SK-N-SH (cell line): ENCODE data around the gene SORCS3. TPM values are rescaled to one million over a fixed set of nuclear protein-coding genes. Genes with fewer than 3 reads are reported as not detected.
A peak's percentile ranks its signal among the peaks of the same experiment; 100 is the strongest.

Experiments used
- CTCF ChIA-PET: fragments of 300-600, 350-600 bp; formaldehyde crosslinking; extraction: SDS; loops from one replicate; lab custom pipeline; 2021; lab: Yijun Ruan, JAX
- POLR2A ChIA-PET: fragments of 350-600 bp; sonication (Branson Sonifier 250); formaldehyde crosslinking; extraction: SDS; loops from one replicate; lab custom pipeline; 2020; ENCODE audit warnings: antibody characterized with exemption, inconsistent platforms; lab: Yijun Ruan, JAX
- DNase-seq: peaks from one replicate; pipeline ENCODE4 v3.0.0; 2012
- H2AFZ ChIP-seq: fragments of 200-600 bp; sonication (generic); 2 replicates; pipeline ENCODE4 v1.8.1; 2016; ENCODE audit warnings: antibody characterized with exemption, mild to moderate bottlenecking, low read depth
- H3F3A ChIP-seq: fragments of 200-600 bp; sonication (generic); replicated peaks from 2 replicates; pipeline ENCODE3; 2016; ENCODE audit warnings: antibody characterized with exemption, mild to moderate bottlenecking; ENCODE audit not compliant: insufficient read depth
- H3K27ac ChIP-seq, 2 experiments: fragments of 200-500 bp in 1 of 2; fragments of 200-600 bp in 1 of 2; sonication (Bioruptor generic) in 1 of 2; sonication (generic), shearing (Covaris generic) in 1 of 2; 2 replicates each; pipeline versions ENCODE4 v1.5.1 to v1.6.1; 2014 to 2016; ENCODE audit warnings: low read depth in 2 of 2, inconsistent platforms in 1 of 2, low read length in 1 of 2, mild to moderate bottlenecking in 1 of 2, mixed read lengths in 1 of 2
- H3K27me3 ChIP-seq: fragments of 200-600 bp; sonication (generic), shearing (Covaris generic); 2 replicates; pipeline ENCODE4 v1.6.1; 2016; ENCODE audit warnings: mixed run types; ENCODE audit not compliant: insufficient read depth
- H3K36me3 ChIP-seq, 2 experiments: fragments of 200-500 bp in 1 of 2; fragments of 200-600 bp in 1 of 2; sonication (Bioruptor generic) in 1 of 2; sonication (generic) in 1 of 2; replicated peaks in 1 of 2; 2 replicates each; pipeline versions ENCODE3 to v1.5.1; 2014 to 2016; ENCODE audit warnings: low read length in 1 of 2, mild to moderate bottlenecking in 1 of 2; ENCODE audit not compliant: insufficient read depth in 2 of 2, control insufficient read depth in 1 of 2
- H3K4me1 ChIP-seq, 2 experiments: fragments of 200-500 bp in 1 of 2; fragments of 200-600 bp in 1 of 2; sonication (Bioruptor generic) in 1 of 2; sonication (generic), shearing (Covaris generic) in 1 of 2; 2 replicates each; pipeline versions ENCODE4 v1.5.1 to v1.6.1; 2014 to 2016; ENCODE audit warnings: low read depth in 1 of 2, low read length in 1 of 2, mixed run types in 1 of 2; ENCODE audit not compliant: insufficient read depth in 2 of 2, control insufficient read depth in 1 of 2
- H3K4me2 ChIP-seq: fragments of 200-600 bp; sonication (generic), shearing (Covaris generic); 2 replicates; pipeline ENCODE4 v1.6.1; 2017; ENCODE audit warnings: mixed run types
- H3K4me3 ChIP-seq, 2 experiments: fragments of 200-500 bp in 1 of 2; fragments of 200-600 bp in 1 of 2; sonication (Bioruptor generic) in 1 of 2; sonication (generic), shearing (Covaris generic) in 1 of 2; 2 replicates each; pipeline versions ENCODE4 v1.5.1 to v1.8.1; 2014 to 2016; ENCODE audit warnings: low read depth in 2 of 2, inconsistent platforms in 1 of 2, low read length in 1 of 2, mild to moderate bottlenecking in 1 of 2, mixed read lengths in 1 of 2, moderate library complexity in 1 of 2
- H3K79me2 ChIP-seq: fragments of 200-600 bp; sonication (generic); 2 replicates; pipeline ENCODE4 v1.8.1; 2017; ENCODE audit warnings: mild to moderate bottlenecking; ENCODE audit not compliant: insufficient read depth
- H3K9ac ChIP-seq: fragments of 200-600 bp; sonication (generic); 2 replicates; pipeline ENCODE4 v1.6.1; 2017; ENCODE audit warnings: mixed run types
- H3K9me2 ChIP-seq: fragments of 200-600 bp; sonication (generic); 2 replicates; pipeline ENCODE4 v1.6.1; 2017; ENCODE audit warnings: mixed run types
- H3K9me3 ChIP-seq: fragments of 200-600 bp; sonication (generic); 2 replicates; pipeline ENCODE4 v1.6.1; 2017; ENCODE audit warnings: mixed run types, mild to moderate bottlenecking, moderate library complexity
- H4K20me1 ChIP-seq: fragments of 200-600 bp; sonication (generic); 2 replicates; pipeline ENCODE4 v1.6.1; 2017; ENCODE audit warnings: mild to moderate bottlenecking, mixed run types; ENCODE audit not compliant: insufficient read depth
- EZH2phosphoT487 ChIP-seq: fragments of 200-600 bp; sonication (generic); IDR thresholded peaks from 2 replicates; pipeline ENCODE4 v1.6.1; 2017; ENCODE audit warnings: low read depth, mixed run types, mild to moderate bottlenecking, antibody characterized with exemption, moderate library complexity, borderline replicate concordance
- GABPA ChIP-seq: IDR thresholded peaks from 2 replicates; pipeline ENCODE4 v1.4.0; 2012; ENCODE audit warnings: low read depth, mild to moderate bottlenecking
- MXI1 ChIP-seq: IDR thresholded peaks from 2 replicates; pipeline ENCODE4 v1.6.1; 2012; ENCODE audit warnings: mild to moderate bottlenecking, low read depth, low read length, improper control_type of control experiment
- NFIC ChIP-seq: IDR thresholded peaks from 2 replicates; pipeline ENCODE4 v1.4.0; 2012; ENCODE audit warnings: borderline replicate concordance
- PBX3 ChIP-seq: IDR thresholded peaks from 2 replicates; pipeline ENCODE4; 2012
- RXRA ChIP-seq: IDR thresholded peaks from 2 replicates; pipeline ENCODE4 v1.4.0; 2012; ENCODE audit warnings: low read depth, mild to moderate bottlenecking, borderline replicate concordance
- YY1 ChIP-seq: IDR thresholded peaks from 2 replicates; pipeline ENCODE4 v1.4.0; 2012; ENCODE audit warnings: low read depth, mild to moderate bottlenecking
- WGBS: methylation state at CpG from one replicate; pipeline ENCODE4 v1.1.6; 2017; ENCODE audit warnings: low lambda C conversion rate; 5-methylcytosine and 5-hydroxymethylcytosine counted together
- polyA plus RNA-seq, 3 experiments: library from polyadenylated mRNA; depleted of rRNA; stranded (reverse); fragments of >200 nt; gene quantifications; 2 replicates each; pipeline ENCODE4 v1.2.3, GENCODE V29; 2012
- TF ChIP-seq, protein P1 (sequence below): IDR thresholded peaks from 2 replicates; pipeline ENCODE4 v1.4.0; 2012; ENCODE audit warnings: low read depth, borderline replicate concordance
- TF ChIP-seq, protein P2 (sequence below): IDR thresholded peaks from 2 replicates; pipeline ENCODE4 v1.6.1; 2012; ENCODE audit warnings: mild to moderate bottlenecking, low read depth, low read length, moderate library complexity
- TF ChIP-seq, protein P3 (sequence below): fragments of 150-350 bp; IDR thresholded peaks from 2 replicates; pipeline ENCODE4 v1.6.1; 2017; ENCODE audit warnings: antibody characterized with exemption, low read length, low read depth, borderline replicate concordance

The SORCS3 gene
- polyA plus RNA-seq, 1 of the 3 experiments (the other 2 are of a cell fraction), result not detected

- no peaks in the 10 kb centered on the region for H3K9me2 ChIP-seq
- H3K4me3 ChIP-seq, result no peak overlapping the region
- H3K9me3 ChIP-seq, result no peaks in the 10 kb centered on the region
- WGBS, result 30% methylated on average over 3 of the region's 3 CpGs
- no peaks in the 10 kb centered on the region for H3F3A ChIP-seq
- peaks cover 0 to 6% of the 10 kb centered on the region in 2 experiments; a peak in 1 of 4 replicates for H3K4me1 ChIP-seq
- H3K27ac ChIP-seq, result no peak overlapping the region
- CTCF ChIA-PET, result no interaction called here
- TF ChIP-seq YY1 (no peak), RXRA (no peak)
- TF ChIP-seq, all 33 proteins: peak for 0
- H3K36me3 ChIP-seq, result no peaks in the 10 kb centered on the region
- no peak overlapping the region for H2AFZ ChIP-seq
- peak; percentile 7 for DNase-seq
- no peak overlapping the region for H3K9ac ChIP-seq
- H4K20me1 ChIP-seq, result no peaks in the 10 kb centered on the region
- no peaks in the 10 kb centered on the region for H3K79me2 ChIP-seq
- no peaks in the 10 kb centered on the region for H3K27me3 ChIP-seq
- H3K4me2 ChIP-seq, result no peak overlapping the region
- POLR2A ChIA-PET, result no interaction called here
Observed at GRCh38 chr10:105138358-105138757, 497.3 kb downstream of the SORCS3 start.

- no peak overlapping the region for H3K4me3 ChIP-seq
- ChIA-PET CTCF (no interaction called here), POLR2A (no interaction called here)
- H3K4me2 ChIP-seq, result no peak overlapping the region
- H3F3A ChIP-seq, result no peaks in the 10 kb centered on the region
- no peak overlapping the region for H2AFZ ChIP-seq
- 24% methylated on average over 6 of the region's 6 CpGs for WGBS
- no peak overlapping the region for H3K9ac ChIP-seq
- no peaks in the 10 kb centered on the region for H4K20me1 ChIP-seq
- no peaks in the 10 kb centered on the region for H3K9me3 ChIP-seq
- no peak overlapping the region for H3K27ac ChIP-seq
- no peaks in the 10 kb centered on the region for H3K36me3 ChIP-seq
- no peaks in the 10 kb centered on the region for H3K27me3 ChIP-seq
- DNase-seq, result no peak
- no peaks in the 10 kb centered on the region for H3K9me2 ChIP-seq
- H3K4me1 ChIP-seq, result peaks cover 0 to 6% of the 10 kb centered on the region in 2 experiments; a peak in 1 of 4 replicates
- no peaks in the 10 kb centered on the region for H3K79me2 ChIP-seq
- TF ChIP-seq YY1 (no peak), PBX3 (no peak), GABPA (no peak), MXI1 (no peak), EZH2phosphoT487 (no peak), NFIC (no peak)
- TF ChIP-seq, protein P1, sequence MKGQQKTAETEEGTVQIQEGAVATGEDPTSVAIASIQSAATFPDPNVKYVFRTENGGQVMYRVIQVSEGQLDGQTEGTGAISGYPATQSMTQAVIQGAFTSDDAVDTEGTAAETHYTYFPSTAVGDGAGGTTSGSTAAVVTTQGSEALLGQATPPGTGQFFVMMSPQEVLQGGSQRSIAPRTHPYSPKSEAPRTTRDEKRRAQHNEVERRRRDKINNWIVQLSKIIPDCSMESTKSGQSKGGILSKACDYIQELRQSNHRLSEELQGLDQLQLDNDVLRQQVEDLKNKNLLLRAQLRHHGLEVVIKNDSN, result no peak
- TF ChIP-seq, protein P2, sequence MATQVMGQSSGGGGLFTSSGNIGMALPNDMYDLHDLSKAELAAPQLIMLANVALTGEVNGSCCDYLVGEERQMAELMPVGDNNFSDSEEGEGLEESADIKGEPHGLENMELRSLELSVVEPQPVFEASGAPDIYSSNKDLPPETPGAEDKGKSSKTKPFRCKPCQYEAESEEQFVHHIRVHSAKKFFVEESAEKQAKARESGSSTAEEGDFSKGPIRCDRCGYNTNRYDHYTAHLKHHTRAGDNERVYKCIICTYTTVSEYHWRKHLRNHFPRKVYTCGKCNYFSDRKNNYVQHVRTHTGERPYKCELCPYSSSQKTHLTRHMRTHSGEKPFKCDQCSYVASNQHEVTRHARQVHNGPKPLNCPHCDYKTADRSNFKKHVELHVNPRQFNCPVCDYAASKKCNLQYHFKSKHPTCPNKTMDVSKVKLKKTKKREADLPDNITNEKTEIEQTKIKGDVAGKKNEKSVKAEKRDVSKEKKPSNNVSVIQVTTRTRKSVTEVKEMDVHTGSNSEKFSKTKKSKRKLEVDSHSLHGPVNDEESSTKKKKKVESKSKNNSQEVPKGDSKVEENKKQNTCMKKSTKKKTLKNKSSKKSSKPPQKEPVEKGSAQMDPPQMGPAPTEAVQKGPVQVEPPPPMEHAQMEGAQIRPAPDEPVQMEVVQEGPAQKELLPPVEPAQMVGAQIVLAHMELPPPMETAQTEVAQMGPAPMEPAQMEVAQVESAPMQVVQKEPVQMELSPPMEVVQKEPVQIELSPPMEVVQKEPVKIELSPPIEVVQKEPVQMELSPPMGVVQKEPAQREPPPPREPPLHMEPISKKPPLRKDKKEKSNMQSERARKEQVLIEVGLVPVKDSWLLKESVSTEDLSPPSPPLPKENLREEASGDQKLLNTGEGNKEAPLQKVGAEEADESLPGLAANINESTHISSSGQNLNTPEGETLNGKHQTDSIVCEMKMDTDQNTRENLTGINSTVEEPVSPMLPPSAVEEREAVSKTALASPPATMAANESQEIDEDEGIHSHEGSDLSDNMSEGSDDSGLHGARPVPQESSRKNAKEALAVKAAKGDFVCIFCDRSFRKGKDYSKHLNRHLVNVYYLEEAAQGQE, result no peak
- TF ChIP-seq, protein P3, sequence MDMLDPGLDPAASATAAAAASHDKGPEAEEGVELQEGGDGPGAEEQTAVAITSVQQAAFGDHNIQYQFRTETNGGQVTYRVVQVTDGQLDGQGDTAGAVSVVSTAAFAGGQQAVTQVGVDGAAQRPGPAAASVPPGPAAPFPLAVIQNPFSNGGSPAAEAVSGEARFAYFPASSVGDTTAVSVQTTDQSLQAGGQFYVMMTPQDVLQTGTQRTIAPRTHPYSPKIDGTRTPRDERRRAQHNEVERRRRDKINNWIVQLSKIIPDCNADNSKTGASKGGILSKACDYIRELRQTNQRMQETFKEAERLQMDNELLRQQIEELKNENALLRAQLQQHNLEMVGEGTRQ, result no peak
Observed at GRCh38 chr10:105139363-105139896, 498.3 kb downstream of the SORCS3 start.
